H1 (cell line): ENCODE data around the gene SLC2A4.

Experiments used
- CEBPB ChIP-seq: IDR thresholded peaks from 2 replicates; pipeline ENCODE4 v1.6.1; 2012; ENCODE audit warnings: low read depth, low read length
- CTCF ChIP-seq, 3 experiments: IDR thresholded peaks; 1 replicate in 2 of 3; 2 replicates in 1 of 3; pipeline versions ENCODE4 v1.5.1 to v1.6.1; 2011; ENCODE audit warnings: low read length in 3 of 3, mild to moderate bottlenecking in 3 of 3, inconsistent platforms in 2 of 3, low read depth in 1 of 3, moderate library complexity in 1 of 3; ENCODE audit not compliant: insufficient read depth in 1 of 3; ENCODE audit errors: control extremely low read depth in 1 of 3
- SP1 ChIP-seq: IDR thresholded peaks from 2 replicates; pipeline ENCODE4 v1.6.1; 2011; ENCODE audit warnings: low read depth, low read length

- TF ChIP-seq CTCF (IDR thresholded peaks at IDR 0.05; ENCODE audit: control extremely low read depth in 1 of 3, insufficient read depth in 1 of 3, low read depth in 1 of 3, low read length in 3 of 3) (no peak), SP1 (peak; percentile 76), CEBPB (no peak)
These were observed 18.4 kb upstream of the SLC2A4 start for GRCh38 chr17:7262935-7263800.
